HCT116 (cell line): ENCODE data around the gene WWOX. TPM values are rescaled to one million over a fixed set of nuclear protein-coding genes. Genes with fewer than 3 reads are reported as not detected.

ENCODE experiments used
- ATAC-seq: fragments of 200-7000 bp; cut with Tn5 transposase; 2 replicates; pipeline ENCODE4 v1.9.1; 2020; ENCODE audit warnings: mild to moderate bottlenecking, moderate library complexity
- BruUV-seq: library from RNA; stranded (reverse); fragments of 400-500 nt; replicated peaks from 2 replicates; lab custom pipeline; 2021; lab: Mats Ljungman, UMichigan
- CTCF ChIA-PET: fragments of 300-600 bp; sonication (Branson Sonifier 250); formaldehyde crosslinking; loops from one replicate; lab custom pipeline; 2021; ENCODE audit warnings: antibody characterized with exemption; lab: Charles Lee
- POLR2A ChIA-PET: fragments of 300-600, 350-600 bp; sonication (Branson Sonifier 250); formaldehyde crosslinking; loops from one replicate; lab custom pipeline; 2021; ENCODE audit warnings: antibody characterized with exemption; lab: Charles Lee
- RAD21 ChIA-PET, 2 experiments: fragments of 300-600 bp; sonication (Branson Sonifier 250); formaldehyde crosslinking; loops; one replicate each; lab custom pipeline; 2023; ENCODE audit warnings: low total read pairs in 2 of 2; ENCODE audit not compliant: uncharacterized antibody in 2 of 2, unreplicated experiment in 2 of 2, low non-redundant PET in 1 of 2; lab: Charles Lee
- DNase-seq: peaks from one replicate; pipeline ENCODE4 v3.0.0-alpha.2; 2010; ENCODE audit warnings: low read depth, low spot score
- H2AFZ ChIP-seq: fragments of 200-600 bp; shearing (Covaris generic), sonication (generic); 2 replicates; pipeline ENCODE4 v1.6.1; 2017; ENCODE audit warnings: low read depth, mixed run types, mixed read lengths, antibody characterized with exemption, low read length; ENCODE audit not compliant: poor library complexity, severe bottlenecking
- H3K27ac ChIP-seq: 2 replicates; pipeline ENCODE4 v1.5.1; 2012; ENCODE audit warnings: low read depth, low read length
- H3K27me3 ChIP-seq: fragments of 200-600 bp; sonication (generic); 2 replicates; pipeline ENCODE4 v1.6.1; 2016; ENCODE audit warnings: mixed run types, low read length, mixed read lengths; ENCODE audit not compliant: insufficient read depth
- H3K36me3 ChIP-seq, 2 experiments: fragments of 200-500 bp in 1 of 2; fragments of 200-600 bp in 1 of 2; sonication (Bioruptor generic) in 1 of 2; sonication (generic) in 1 of 2; 2 replicates each; pipeline versions ENCODE4 v1.5.1 to v1.6.1; 2014 to 2016; ENCODE audit warnings: low read length in 2 of 2, inconsistent platforms in 1 of 2, mixed read lengths in 1 of 2, mixed run types in 1 of 2; ENCODE audit not compliant: insufficient read depth in 2 of 2, control insufficient read depth in 1 of 2
- H3K4me1 ChIP-seq, 2 experiments: fragments of 200-600 bp in 1 of 2; sonication (generic) in 1 of 2; 2 replicates each; pipeline versions ENCODE4 v1.5.1 to v1.6.1; 2012 to 2017; ENCODE audit warnings: low read length in 2 of 2, inconsistent platforms in 1 of 2, mild to moderate bottlenecking in 1 of 2, mixed read lengths in 1 of 2, mixed run types in 1 of 2, moderate library complexity in 1 of 2; ENCODE audit not compliant: insufficient read depth in 2 of 2, control insufficient read depth in 1 of 2
- H3K4me2 ChIP-seq: fragments of 200-600 bp; sonication (generic); 2 replicates; pipeline ENCODE4 v1.6.1; 2017; ENCODE audit warnings: mixed run types, low read length, mixed read lengths
- H3K4me3 ChIP-seq, 2 experiments: fragments of 200-600 bp in 1 of 2; sonication (generic) in 1 of 2; replicated peaks in 1 of 2; 2 replicates each; pipeline ENCODE4 v1.5.1; 2011 to 2016; ENCODE audit warnings: low read length in 2 of 2, control low read depth in 1 of 2, low read depth in 1 of 2, mild to moderate bottlenecking in 1 of 2, mixed read lengths in 1 of 2, mixed run types in 1 of 2
- H3K79me2 ChIP-seq: fragments of 200-600 bp; sonication (generic); 2 replicates; pipeline ENCODE4 v1.6.1; 2017; ENCODE audit warnings: mild to moderate bottlenecking, mixed run types, low read length, moderate library complexity, mixed read lengths; ENCODE audit not compliant: insufficient read depth
- H3K9ac ChIP-seq: fragments of 200-600 bp; sonication (generic); 2 replicates; pipeline ENCODE4 v1.6.1; 2016; ENCODE audit warnings: low read length, mixed read lengths
- H3K9me2 ChIP-seq: fragments of 200-600 bp; sonication (generic), shearing (Covaris generic); 2 replicates; pipeline ENCODE4 v1.6.1; 2017; ENCODE audit warnings: mixed run types, mild to moderate bottlenecking, moderate library complexity; ENCODE audit not compliant: insufficient read depth
- H3K9me3 ChIP-seq, 2 experiments: fragments of 200-500 bp in 1 of 2; fragments of 200-600 bp in 1 of 2; sonication (Bioruptor generic) in 1 of 2; sonication (generic) in 1 of 2; 2 replicates each; pipeline ENCODE4 v1.6.1; 2014 to 2017; ENCODE audit warnings: low read length in 2 of 2, mixed read lengths in 2 of 2, inconsistent platforms in 1 of 2, low read depth in 1 of 2, mild to moderate bottlenecking in 1 of 2, mixed run types in 1 of 2, moderate library complexity in 1 of 2; ENCODE audit not compliant: control insufficient read depth in 1 of 2, insufficient read depth in 1 of 2
- H4K20me1 ChIP-seq: fragments of 200-600 bp; sonication (generic), shearing (Covaris generic); 2 replicates; pipeline ENCODE4 v1.6.1; 2017; ENCODE audit warnings: mixed run types, mild to moderate bottlenecking, moderate library complexity; ENCODE audit not compliant: insufficient read depth
- EGR1 ChIP-seq: IDR thresholded peaks from 2 replicates; pipeline ENCODE4 v1.6.1; 2012; ENCODE audit warnings: low read depth
- EZH2 ChIP-seq: fragments of 200-600 bp; sonication (generic); IDR thresholded peaks from 2 replicates; pipeline ENCODE4 v1.6.1; 2017; ENCODE audit warnings: antibody characterized with exemption, mixed run types
- JUND ChIP-seq: IDR thresholded peaks from 2 replicates; pipeline ENCODE4 v1.6.1; 2012
- MAX ChIP-seq: IDR thresholded peaks from 2 replicates; pipeline ENCODE4 v1.6.1; 2012
- POLR2A ChIP-seq: IDR thresholded peaks from 2 replicates; pipeline ENCODE4 v1.7.0; 2011; ENCODE audit warnings: borderline replicate concordance; ENCODE audit not compliant: insufficient read depth, insufficient read length; ENCODE audit errors: extremely low read depth
- SIN3A ChIP-seq: IDR thresholded peaks from 2 replicates; pipeline ENCODE4 v1.6.1; 2012; ENCODE audit warnings: low read depth
- SRF ChIP-seq: IDR thresholded peaks from 2 replicates; pipeline ENCODE4 v1.6.1; 2012; ENCODE audit warnings: low read depth
- TCF7L2 ChIP-seq: IDR thresholded peaks from 2 replicates; pipeline ENCODE4 v1.7.0; 2011; ENCODE audit warnings: borderline replicate concordance, inconsistent platforms; ENCODE audit not compliant: insufficient read depth, insufficient read length; ENCODE audit errors: extremely low read depth
- YY1 ChIP-seq: IDR thresholded peaks from 2 replicates; pipeline ENCODE4 v1.6.1; 2011; ENCODE audit warnings: low read length, low read depth, moderate library complexity, mild to moderate bottlenecking; ENCODE audit not compliant: insufficient replicate concordance; ENCODE audit errors: extremely low read depth
- ZFX ChIP-seq: fragments of 450-650 bp; IDR thresholded peaks from 2 replicates; pipeline ENCODE4 v1.6.1; 2017
- ZNF274 ChIP-seq: fragments of 200-500 bp; sonication (Bioruptor generic); IDR thresholded peaks from 2 replicates; pipeline ENCODE4 v1.6.1; 2014; ENCODE audit warnings: mild to moderate bottlenecking, low read depth, low read length, inconsistent platforms
- intact Hi-C: fragments of 100-400 bp; cut with micrococcal nuclease; formaldehyde crosslinking; loops from 2 replicates; pipeline ENCODE4 v1.10.0; 2022
- total RNA-seq: library from RNA; stranded (reverse); gene quantifications from one replicate; pipeline ENCODE4 v1.2.1, GENCODE V29; 2021; ENCODE audit not compliant: unreplicated experiment
- TF ChIP-seq, protein P1 (sequence below): IDR thresholded peaks from 2 replicates; pipeline ENCODE4 v1.6.1; 2012; ENCODE audit warnings: low read depth
- TF ChIP-seq, protein P2 (sequence below), 3 experiments: fragments of 200-600 bp in 1 of 3; sonication (generic) in 1 of 3; IDR thresholded peaks in 2 of 3; conservative IDR thresholded peaks in 1 of 3; 2 replicates each; pipeline ENCODE4 v1.5.1; 2012 to 2017; ENCODE audit warnings: low read depth in 2 of 3, low read length in 2 of 3, antibody characterized with exemption in 1 of 3, borderline replicate concordance in 1 of 3, control low read depth in 1 of 3, mild to moderate bottlenecking in 1 of 3, mixed read lengths in 1 of 3, mixed run types in 1 of 3, moderate library complexity in 1 of 3; ENCODE audit not compliant: insufficient read depth in 1 of 3

Gene WWOX
- total RNA-seq, 1 experiment from 2014 or later = 13.7 TPM

GRCh38 chr16:79053577-79053976, 954.1 kb downstream of the WWOX start:
- TF ChIP-seq EGR1 = no peak
- no peak for TF ChIP-seq JUND
- TF ChIP-seq, protein P1, sequence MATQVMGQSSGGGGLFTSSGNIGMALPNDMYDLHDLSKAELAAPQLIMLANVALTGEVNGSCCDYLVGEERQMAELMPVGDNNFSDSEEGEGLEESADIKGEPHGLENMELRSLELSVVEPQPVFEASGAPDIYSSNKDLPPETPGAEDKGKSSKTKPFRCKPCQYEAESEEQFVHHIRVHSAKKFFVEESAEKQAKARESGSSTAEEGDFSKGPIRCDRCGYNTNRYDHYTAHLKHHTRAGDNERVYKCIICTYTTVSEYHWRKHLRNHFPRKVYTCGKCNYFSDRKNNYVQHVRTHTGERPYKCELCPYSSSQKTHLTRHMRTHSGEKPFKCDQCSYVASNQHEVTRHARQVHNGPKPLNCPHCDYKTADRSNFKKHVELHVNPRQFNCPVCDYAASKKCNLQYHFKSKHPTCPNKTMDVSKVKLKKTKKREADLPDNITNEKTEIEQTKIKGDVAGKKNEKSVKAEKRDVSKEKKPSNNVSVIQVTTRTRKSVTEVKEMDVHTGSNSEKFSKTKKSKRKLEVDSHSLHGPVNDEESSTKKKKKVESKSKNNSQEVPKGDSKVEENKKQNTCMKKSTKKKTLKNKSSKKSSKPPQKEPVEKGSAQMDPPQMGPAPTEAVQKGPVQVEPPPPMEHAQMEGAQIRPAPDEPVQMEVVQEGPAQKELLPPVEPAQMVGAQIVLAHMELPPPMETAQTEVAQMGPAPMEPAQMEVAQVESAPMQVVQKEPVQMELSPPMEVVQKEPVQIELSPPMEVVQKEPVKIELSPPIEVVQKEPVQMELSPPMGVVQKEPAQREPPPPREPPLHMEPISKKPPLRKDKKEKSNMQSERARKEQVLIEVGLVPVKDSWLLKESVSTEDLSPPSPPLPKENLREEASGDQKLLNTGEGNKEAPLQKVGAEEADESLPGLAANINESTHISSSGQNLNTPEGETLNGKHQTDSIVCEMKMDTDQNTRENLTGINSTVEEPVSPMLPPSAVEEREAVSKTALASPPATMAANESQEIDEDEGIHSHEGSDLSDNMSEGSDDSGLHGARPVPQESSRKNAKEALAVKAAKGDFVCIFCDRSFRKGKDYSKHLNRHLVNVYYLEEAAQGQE = no peak
- peaks cover 3 to 8% of the 10 kb centered on the region in 2 experiments; a peak in 2 of 4 replicates for H3K9me3 ChIP-seq
- ChIA-PET CTCF (no interaction called here), POLR2A (no interaction called here), RAD21 (no interaction called here)
- H3K4me2 ChIP-seq = no peak overlapping the region
- no peaks in the 10 kb centered on the region for H3K4me1 ChIP-seq
- no peak overlapping the region for H2AFZ ChIP-seq
- H3K4me3 ChIP-seq = no peak overlapping the region
- DNase-seq (no peak), ATAC-seq (no peak)
- no peaks in the 10 kb centered on the region for H3K79me2 ChIP-seq
- no peak overlapping the region for H3K9ac ChIP-seq
- intact Hi-C loops = no loop called here
- H4K20me1 ChIP-seq = no peaks in the 10 kb centered on the region
- H3K36me3 ChIP-seq = no peaks in the 10 kb centered on the region; a peak in 1 of 4 replicates
- no peaks in the 10 kb centered on the region for H3K27me3 ChIP-seq
- no TSS peak for BruUV-seq
- no peaks in the 10 kb centered on the region for H3K9me2 ChIP-seq
- H3K27ac ChIP-seq = no peak overlapping the region

DNA sequence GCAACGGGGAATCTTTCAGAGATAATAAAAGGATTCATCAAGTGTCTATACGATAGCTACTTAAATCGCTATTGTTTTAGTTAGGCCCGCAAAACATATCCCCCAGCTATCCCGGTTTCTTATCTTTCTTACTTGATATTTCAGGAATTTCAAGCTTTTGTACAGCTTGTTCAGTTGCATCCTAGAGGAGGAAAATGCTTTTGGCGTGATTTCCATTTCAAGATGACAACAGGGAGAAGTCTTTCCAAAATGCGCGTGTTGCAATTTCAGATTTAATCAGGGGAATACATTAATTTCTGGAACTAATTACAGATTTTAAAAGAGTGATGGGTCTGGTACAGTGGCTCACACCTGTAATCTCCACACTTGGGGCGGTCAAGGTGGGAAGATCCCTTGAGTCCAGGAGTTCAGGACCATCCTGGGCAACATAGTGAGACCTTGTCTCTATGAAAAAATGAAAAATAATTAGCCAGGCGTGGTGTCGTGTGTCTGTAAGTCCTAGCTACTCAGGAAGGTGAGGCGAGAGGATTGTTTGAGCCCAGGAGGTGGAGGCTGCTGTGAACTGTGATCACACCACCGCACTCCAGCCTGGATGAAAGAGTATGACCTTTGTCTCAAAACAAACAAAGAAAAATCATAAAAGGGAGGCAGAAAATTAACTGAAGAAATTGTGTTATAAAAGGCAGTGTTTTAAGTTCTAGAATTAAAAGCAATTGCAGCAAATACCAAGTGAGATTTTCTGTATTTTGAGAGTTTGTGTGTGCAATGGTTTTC, 954.9 kb downstream of the WWOX start:
- intact Hi-C loops = no loop called here
- no peaks in the 10 kb centered on the region; a peak in 1 of 4 replicates for H3K36me3 ChIP-seq
- no peak overlapping the region for H3K9ac ChIP-seq
- no peak overlapping the region for H2AFZ ChIP-seq
- H3K79me2 ChIP-seq = no peaks in the 10 kb centered on the region
- ATAC-seq = no peak
- no peaks in the 10 kb centered on the region for H3K27me3 ChIP-seq
- no peaks in the 10 kb centered on the region for H3K4me1 ChIP-seq
- peaks cover 0 to 4% of the 10 kb centered on the region in 2 experiments; a peak in 2 of 4 replicates for H3K9me3 ChIP-seq
- H3K4me3 ChIP-seq = no peak overlapping the region
- CTCF ChIA-PET = no interaction called here
- DNase-seq = no peak
- POLR2A ChIA-PET = no interaction called here
- H3K4me2 ChIP-seq = no peak overlapping the region
- no peaks in the 10 kb centered on the region for H3K9me2 ChIP-seq
- BruUV-seq = no TSS peak
- RAD21 ChIA-PET = no interaction called here
- H3K27ac ChIP-seq = no peak overlapping the region
- H4K20me1 ChIP-seq = no peaks in the 10 kb centered on the region
- no peak for TF ChIP-seq SIN3A
- no peak for TF ChIP-seq POLR2A
- no peak for TF ChIP-seq SRF
- TF ChIP-seq ZNF274 = no peak
- TF ChIP-seq EZH2 = no peak
- TF ChIP-seq MAX = no peak
- no peak for TF ChIP-seq ZFX
- no peak for TF ChIP-seq EGR1
- TF ChIP-seq TCF7L2 = no peak
- TF ChIP-seq, protein P2, sequence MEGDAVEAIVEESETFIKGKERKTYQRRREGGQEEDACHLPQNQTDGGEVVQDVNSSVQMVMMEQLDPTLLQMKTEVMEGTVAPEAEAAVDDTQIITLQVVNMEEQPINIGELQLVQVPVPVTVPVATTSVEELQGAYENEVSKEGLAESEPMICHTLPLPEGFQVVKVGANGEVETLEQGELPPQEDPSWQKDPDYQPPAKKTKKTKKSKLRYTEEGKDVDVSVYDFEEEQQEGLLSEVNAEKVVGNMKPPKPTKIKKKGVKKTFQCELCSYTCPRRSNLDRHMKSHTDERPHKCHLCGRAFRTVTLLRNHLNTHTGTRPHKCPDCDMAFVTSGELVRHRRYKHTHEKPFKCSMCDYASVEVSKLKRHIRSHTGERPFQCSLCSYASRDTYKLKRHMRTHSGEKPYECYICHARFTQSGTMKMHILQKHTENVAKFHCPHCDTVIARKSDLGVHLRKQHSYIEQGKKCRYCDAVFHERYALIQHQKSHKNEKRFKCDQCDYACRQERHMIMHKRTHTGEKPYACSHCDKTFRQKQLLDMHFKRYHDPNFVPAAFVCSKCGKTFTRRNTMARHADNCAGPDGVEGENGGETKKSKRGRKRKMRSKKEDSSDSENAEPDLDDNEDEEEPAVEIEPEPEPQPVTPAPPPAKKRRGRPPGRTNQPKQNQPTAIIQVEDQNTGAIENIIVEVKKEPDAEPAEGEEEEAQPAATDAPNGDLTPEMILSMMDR (IDR thresholded peaks at IDR 0.05 in 2 of 3, conservative IDR thresholded peaks at IDR 0.05 in 1 of 3; ENCODE audit: borderline replicate concordance in 1 of 3, insufficient read depth in 1 of 3, low read depth in 2 of 3, low read length in 2 of 3) = no peak
- TF ChIP-seq YY1 = no peak
